Measurements from ENCODE around the gene LPP. TPM values are rescaled to one million over a fixed set of nuclear protein-coding genes. Genes with fewer than 3 reads are reported as not detected.

LPP gene
- total and polyA plus RNA-seq, 9 of the 15 experiments (the other 6 are each of a cell fraction or from before 2014, with no cell fraction given) = 0.07 to 0.18 TPM; not detected in 7

DNA sequence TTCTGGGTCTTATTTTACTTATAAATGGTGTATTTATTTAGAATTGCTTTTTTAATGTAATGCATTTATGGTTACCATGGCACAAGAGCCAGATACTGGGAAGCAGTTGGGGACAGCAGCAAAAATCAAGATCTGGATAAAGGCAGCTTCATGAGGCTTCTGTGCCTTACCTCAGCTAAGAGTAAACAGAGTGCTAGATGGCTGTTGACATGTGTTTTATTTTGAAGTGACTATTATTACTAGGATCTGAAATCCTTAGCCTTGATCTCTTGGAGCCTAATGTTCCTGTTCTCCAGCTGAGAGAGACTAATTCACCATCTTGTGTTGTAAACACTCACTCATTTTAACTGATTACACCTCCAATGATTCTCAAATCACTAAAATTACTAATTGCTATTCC is 317.8 kb downstream of the LPP start:
- Histone ChIP-seq H3K79me2 (ENCODE audit: control insufficient read depth, insufficient read depth, low read length) (no peaks in the 10 kb centered on the region), H3K4me2 (ENCODE audit: insufficient read depth, low read length) (no peak overlapping the region), H3K4me3 (no peak overlapping the region), H3K9me1 (ENCODE audit: control insufficient read depth, insufficient read depth, low read length) (no peaks in the 10 kb centered on the region), H4K20me1 (replicated peaks; ENCODE audit: control insufficient read depth, insufficient read depth, low read length) (no peaks in the 10 kb centered on the region), H3K27me3 (ENCODE audit: control insufficient read depth in 2 of 2, insufficient read depth in 2 of 2, low read length in 2 of 2) (no peaks in the 10 kb centered on the region), H3K9ac (ENCODE audit: insufficient read depth in 1 of 2, low read depth in 2 of 2, low read length in 2 of 2) (no peak overlapping the region), H3K36me3 (ENCODE audit: control insufficient read depth, insufficient read depth, low read length) (no peaks in the 10 kb centered on the region), H2AFZ (ENCODE audit: low read depth, low read length) (no peak overlapping the region), H3K9me3 (replicated peaks; ENCODE audit: control insufficient read depth, insufficient read depth, low read depth, low read length) (no peaks in the 10 kb centered on the region), H3K4me1 (replicated peaks in 1 of 2; ENCODE audit: control insufficient read depth in 2 of 2, insufficient read depth in 2 of 2, low read length in 2 of 2) (no peaks in the 10 kb centered on the region), H3K27ac (ENCODE audit: extremely low read depth, low read depth, low read length) (no peak overlapping the region)
- ATAC-seq (no peak), FAIRE-seq (no peak), DNase-seq (ENCODE audit: extremely low read depth in 1 of 4, low spot score in 3 of 4) (no peak)
- CTCF ChIA-PET (ENCODE audit: low intra/inter-chr PET ratio) = no interaction called here
- in situ Hi-C loops (cut with MboI) = no loop called here
- POLR2A ChIA-PET = interaction anchor here (0.6 kb wide), 1 partner anchor 674 kb away, joined by 3 read pairs; no protein-coding TSS in a partner anchor
- no TSS peak for BruUV-seq (replicated peaks)
- intact Hi-C loops (cut with micrococcal nuclease) = no loop called here
- no peak for TF ChIP-seq BACH1 (tag; IDR thresholded peaks at IDR 0.05)
- TF ChIP-seq ZNF77 (CRISPR knock-in tag; IDR thresholded peaks at IDR 0.05) = no peak
- TF ChIP-seq FOXJ3 (CRISPR knock-in tag; IDR thresholded peaks at IDR 0.05) = no peak
- no peak for TF ChIP-seq ATF1 (CRISPR knock-in tag; IDR thresholded peaks at IDR 0.05)
- no peak for TF ChIP-seq ATF1 (tag; IDR thresholded peaks at IDR 0.05)
- TF ChIP-seq HNRNPH1 (optimal IDR thresholded peaks at IDR 0.05; ENCODE audit: low read depth, low read length) = no peak
- TF ChIP-seq TAF1 (IDR thresholded peaks at IDR 0.05; ENCODE audit: control insufficient read depth, extremely low read depth, insufficient read depth, low read length, severe bottlenecking) = no peak
- no peak for TF ChIP-seq MAFK (IDR thresholded peaks at IDR 0.05; ENCODE audit: low read length)
- TF ChIP-seq, protein P1, sequence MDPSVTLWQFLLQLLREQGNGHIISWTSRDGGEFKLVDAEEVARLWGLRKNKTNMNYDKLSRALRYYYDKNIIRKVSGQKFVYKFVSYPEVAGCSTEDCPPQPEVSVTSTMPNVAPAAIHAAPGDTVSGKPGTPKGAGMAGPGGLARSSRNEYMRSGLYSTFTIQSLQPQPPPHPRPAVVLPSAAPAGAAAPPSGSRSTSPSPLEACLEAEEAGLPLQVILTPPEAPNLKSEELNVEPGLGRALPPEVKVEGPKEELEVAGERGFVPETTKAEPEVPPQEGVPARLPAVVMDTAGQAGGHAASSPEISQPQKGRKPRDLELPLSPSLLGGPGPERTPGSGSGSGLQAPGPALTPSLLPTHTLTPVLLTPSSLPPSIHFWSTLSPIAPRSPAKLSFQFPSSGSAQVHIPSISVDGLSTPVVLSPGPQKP (CRISPR knock-in tag; IDR thresholded peaks at IDR 0.05) = no peak
- TF ChIP-seq, protein P2, sequence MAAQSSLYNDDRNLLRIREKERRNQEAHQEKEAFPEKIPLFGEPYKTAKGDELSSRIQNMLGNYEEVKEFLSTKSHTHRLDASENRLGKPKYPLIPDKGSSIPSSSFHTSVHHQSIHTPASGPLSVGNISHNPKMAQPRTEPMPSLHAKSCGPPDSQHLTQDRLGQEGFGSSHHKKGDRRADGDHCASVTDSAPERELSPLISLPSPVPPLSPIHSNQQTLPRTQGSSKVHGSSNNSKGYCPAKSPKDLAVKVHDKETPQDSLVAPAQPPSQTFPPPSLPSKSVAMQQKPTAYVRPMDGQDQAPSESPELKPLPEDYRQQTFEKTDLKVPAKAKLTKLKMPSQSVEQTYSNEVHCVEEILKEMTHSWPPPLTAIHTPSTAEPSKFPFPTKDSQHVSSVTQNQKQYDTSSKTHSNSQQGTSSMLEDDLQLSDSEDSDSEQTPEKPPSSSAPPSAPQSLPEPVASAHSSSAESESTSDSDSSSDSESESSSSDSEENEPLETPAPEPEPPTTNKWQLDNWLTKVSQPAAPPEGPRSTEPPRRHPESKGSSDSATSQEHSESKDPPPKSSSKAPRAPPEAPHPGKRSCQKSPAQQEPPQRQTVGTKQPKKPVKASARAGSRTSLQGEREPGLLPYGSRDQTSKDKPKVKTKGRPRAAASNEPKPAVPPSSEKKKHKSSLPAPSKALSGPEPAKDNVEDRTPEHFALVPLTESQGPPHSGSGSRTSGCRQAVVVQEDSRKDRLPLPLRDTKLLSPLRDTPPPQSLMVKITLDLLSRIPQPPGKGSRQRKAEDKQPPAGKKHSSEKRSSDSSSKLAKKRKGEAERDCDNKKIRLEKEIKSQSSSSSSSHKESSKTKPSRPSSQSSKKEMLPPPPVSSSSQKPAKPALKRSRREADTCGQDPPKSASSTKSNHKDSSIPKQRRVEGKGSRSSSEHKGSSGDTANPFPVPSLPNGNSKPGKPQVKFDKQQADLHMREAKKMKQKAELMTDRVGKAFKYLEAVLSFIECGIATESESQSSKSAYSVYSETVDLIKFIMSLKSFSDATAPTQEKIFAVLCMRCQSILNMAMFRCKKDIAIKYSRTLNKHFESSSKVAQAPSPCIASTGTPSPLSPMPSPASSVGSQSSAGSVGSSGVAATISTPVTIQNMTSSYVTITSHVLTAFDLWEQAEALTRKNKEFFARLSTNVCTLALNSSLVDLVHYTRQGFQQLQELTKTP (IDR thresholded peaks at IDR 0.05; ENCODE audit: low read depth in 1 of 2, partially characterized antibody in 2 of 2) = no peak
- TF ChIP-seq ZNF23 (CRISPR knock-in tag; IDR thresholded peaks at IDR 0.05) = no peak
- TF ChIP-seq, protein P3, sequence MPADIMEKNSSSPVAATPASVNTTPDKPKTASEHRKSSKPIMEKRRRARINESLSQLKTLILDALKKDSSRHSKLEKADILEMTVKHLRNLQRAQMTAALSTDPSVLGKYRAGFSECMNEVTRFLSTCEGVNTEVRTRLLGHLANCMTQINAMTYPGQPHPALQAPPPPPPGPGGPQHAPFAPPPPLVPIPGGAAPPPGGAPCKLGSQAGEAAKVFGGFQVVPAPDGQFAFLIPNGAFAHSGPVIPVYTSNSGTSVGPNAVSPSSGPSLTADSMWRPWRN (IDR thresholded peaks at IDR 0.05; ENCODE audit: low read depth) = no peak
- TF ChIP-seq ZNF165 (CRISPR knock-in tag; IDR thresholded peaks at IDR 0.05; ENCODE audit: borderline replicate concordance) = no peak

Data from K562 (cell line).